ENCODE measurements around the gene CNGA4. TPM values are rescaled to one million over a fixed set of nuclear protein-coding genes. Genes with fewer than 3 reads are reported as not detected.

CNGA4 gene
- total and polyA plus RNA-seq, 2 of the 13 experiments (the other 11 are each of a cell fraction or from before 2014, with no cell fraction given): 0.03 TPM; not detected in 1

DNA sequence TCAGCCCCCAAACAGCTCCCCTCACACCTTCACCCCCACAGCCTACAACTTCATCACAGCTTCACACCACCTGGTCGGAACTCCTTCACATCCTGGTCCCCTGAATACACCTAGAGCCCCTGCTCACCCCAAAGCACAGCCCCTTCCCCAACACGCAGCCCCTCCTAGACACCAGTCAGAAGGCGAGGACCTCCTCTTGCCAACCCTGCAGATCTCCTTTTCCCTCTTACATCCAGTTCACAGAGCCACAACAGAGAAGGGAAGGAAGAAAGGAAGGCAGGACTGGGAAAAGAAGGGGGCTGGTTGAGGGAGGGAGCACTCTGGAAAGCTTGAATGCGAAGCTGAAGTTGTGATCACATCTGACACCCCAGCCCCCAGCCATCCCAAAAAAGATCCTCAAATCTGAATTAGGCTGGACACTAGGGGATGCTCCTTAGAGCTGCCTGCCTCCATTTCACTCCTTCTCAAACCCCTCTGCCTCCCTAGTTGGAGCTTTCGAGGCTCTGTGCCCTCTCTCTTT is 21.4 kb downstream of the CNGA4 start (continued):
- TF ChIP-seq, protein P1, sequence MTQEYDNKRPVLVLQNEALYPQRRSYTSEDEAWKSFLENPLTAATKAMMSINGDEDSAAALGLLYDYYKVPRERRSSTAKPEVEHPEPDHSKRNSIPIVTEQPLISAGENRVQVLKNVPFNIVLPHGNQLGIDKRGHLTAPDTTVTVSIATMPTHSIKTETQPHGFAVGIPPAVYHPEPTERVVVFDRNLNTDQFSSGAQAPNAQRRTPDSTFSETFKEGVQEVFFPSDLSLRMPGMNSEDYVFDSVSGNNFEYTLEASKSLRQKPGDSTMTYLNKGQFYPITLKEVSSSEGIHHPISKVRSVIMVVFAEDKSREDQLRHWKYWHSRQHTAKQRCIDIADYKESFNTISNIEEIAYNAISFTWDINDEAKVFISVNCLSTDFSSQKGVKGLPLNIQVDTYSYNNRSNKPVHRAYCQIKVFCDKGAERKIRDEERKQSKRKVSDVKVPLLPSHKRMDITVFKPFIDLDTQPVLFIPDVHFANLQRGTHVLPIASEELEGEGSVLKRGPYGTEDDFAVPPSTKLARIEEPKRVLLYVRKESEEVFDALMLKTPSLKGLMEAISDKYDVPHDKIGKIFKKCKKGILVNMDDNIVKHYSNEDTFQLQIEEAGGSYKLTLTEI (CRISPR knock-in tag; conservative IDR thresholded peaks at IDR 0.05): no peak
- TF ChIP-seq ZBTB20 (CRISPR knock-in tag; IDR thresholded peaks at IDR 0.05; ENCODE audit: borderline replicate concordance, low read depth) (no peak), RFX1 (IDR thresholded peaks at IDR 0.05) (no peak), ZFP36L2 (CRISPR knock-in tag; IDR thresholded peaks at IDR 0.05) (no peak), DNMT3B (CRISPR knock-in tag; conservative IDR thresholded peaks at IDR 0.05) (no peak)

DNA sequence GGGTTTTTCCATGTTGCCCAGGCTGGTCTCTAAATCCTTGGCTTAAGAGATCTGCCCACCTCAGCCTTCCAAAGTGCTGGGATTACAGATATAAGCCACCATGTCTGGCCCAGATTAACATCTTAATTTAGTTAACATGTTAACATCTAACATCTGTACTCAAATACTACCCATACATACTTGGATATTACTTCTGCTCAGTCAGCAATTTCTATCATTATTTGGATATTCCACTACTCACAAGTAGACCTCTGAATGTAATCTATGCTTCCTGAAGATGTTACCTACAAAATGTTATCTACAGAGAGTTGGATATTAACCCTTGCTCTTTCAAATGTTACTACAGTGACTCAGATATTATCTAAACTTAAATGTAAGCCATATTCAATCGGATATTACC is 24.8 kb downstream of the CNGA4 start:
- H3K27me3 ChIP-seq (ENCODE audit: control insufficient read depth in 1 of 2, insufficient read depth in 2 of 2, low read length in 2 of 2): peaks cover 3 to 29% of the 10 kb centered on the region in 2 experiments; a peak in 4 of 5 replicates
- ATAC-seq (no peak), FAIRE-seq (no peak), DNase-seq (ENCODE audit: low spot score) (no peak)
- no peaks in the 10 kb centered on the region for H3K79me2 ChIP-seq (ENCODE audit: insufficient read depth, low read length)
- CTCF ChIA-PET (ENCODE audit: low intra/inter-chr PET ratio, low total read pairs): no interaction called here
- H4K20me1 ChIP-seq (ENCODE audit: insufficient read depth, low read length): no peaks in the 10 kb centered on the region
- H3K36me3 ChIP-seq (replicated peaks in 1 of 2; ENCODE audit: control insufficient read depth in 1 of 2, insufficient read depth in 2 of 2, low read length in 2 of 2): no peaks in the 10 kb centered on the region
- no peaks in the 10 kb centered on the region for H3K4me1 ChIP-seq (ENCODE audit: insufficient read depth, low read length)
- H3K27ac ChIP-seq (ENCODE audit: extremely low read length, insufficient read depth, low read length): no peak overlapping the region
- POLR2A ChIA-PET: no interaction called here
- H3K9me3 ChIP-seq (ENCODE audit: low read length): no peaks in the 10 kb centered on the region
- no peak overlapping the region for H3K4me3 ChIP-seq (replicated peaks in 1 of 3; ENCODE audit: insufficient read depth in 1 of 3, low read depth in 2 of 3, low read length in 3 of 3)
- no peak overlapping the region for H2AFZ ChIP-seq (ENCODE audit: low read length)
- no TSS peak for BruUV-seq (replicated peaks)
- H3K4me2 ChIP-seq (ENCODE audit: low read depth, low read length): no peak overlapping the region
- TF ChIP-seq MAFF (IDR thresholded peaks at IDR 0.05; ENCODE audit: low read depth, low read length): peak; percentile 92
- TF ChIP-seq ZNF563 (CRISPR knock-in tag; IDR thresholded peaks at IDR 0.05): no peak
- no peak for TF ChIP-seq ZNF572 (CRISPR knock-in tag; IDR thresholded peaks at IDR 0.05)
- TF ChIP-seq ZNF207 (IDR thresholded peaks at IDR 0.05; ENCODE audit: borderline replicate concordance): no peak
- no peak for TF ChIP-seq ZNF773 (CRISPR knock-in tag; IDR thresholded peaks at IDR 0.05; ENCODE audit: borderline replicate concordance)
- TF ChIP-seq RFXANK (CRISPR knock-in tag; IDR thresholded peaks at IDR 0.05): no peak
- no peak for TF ChIP-seq MTA3 (CRISPR knock-in tag; IDR thresholded peaks at IDR 0.05)
- TF ChIP-seq ZNF569 (CRISPR knock-in tag; IDR thresholded peaks at IDR 0.05; ENCODE audit: borderline replicate concordance): no peak
- no peak for TF ChIP-seq ZNF776 (CRISPR knock-in tag; IDR thresholded peaks at IDR 0.05)
- TF ChIP-seq MAFK (conservative IDR thresholded peaks at IDR 0.05 in 1 of 2, IDR thresholded peaks at IDR 0.05 in 1 of 2; ENCODE audit: low read length in 2 of 2): peak; percentile 92 to 95
- TF ChIP-seq ETV6 (CRISPR knock-in tag; conservative IDR thresholded peaks at IDR 0.05): no peak
- no peak for TF ChIP-seq ZNF20 (CRISPR knock-in tag; IDR thresholded peaks at IDR 0.05)
- TF ChIP-seq ZNF546 (CRISPR knock-in tag; conservative IDR thresholded peaks at IDR 0.05): no peak
- in situ Hi-C loops (cut with HindIII; ENCODE audit: extremely low pct_ligation_motif_present, low pct_unique_long_range_greater_than_20kb): no loop called here
- 0% methylated on average over 1 of the region's 1 CpG for WGBS (ENCODE audit: low lambda C conversion rate)
- no peak overlapping the region for H3K9ac ChIP-seq (ENCODE audit: insufficient read depth, low read depth, low read length)
- intact Hi-C loops (cut with micrococcal nuclease; ENCODE audit: unreplicated experiment): no loop called here
